HL-60 (cell line): Measurements from ENCODE around the gene S100A6.

Experiments
- DNase-seq, 2 experiments: peaks; one replicate each; pipeline ENCODE4 v3.0.0-alpha.2; 2010 to 2020; ENCODE audit warnings: low read depth in 1 of 2, low spot score in 1 of 2
- H3K27ac ChIP-seq: fragments of 250-450 bp; sonication (Bioruptor Pico); replicated peaks from 2 replicates; pipeline ENCODE4 v1.5.1; 2020; ENCODE audit warnings: mild to moderate bottlenecking, moderate library complexity
- H3K27me3 ChIP-seq: fragments of 250-450 bp; sonication (Bioruptor Pico); 2 replicates; pipeline ENCODE4 v1.5.1; 2021; ENCODE audit warnings: mild to moderate bottlenecking, moderate library complexity; ENCODE audit not compliant: insufficient read depth, poor library complexity, severe bottlenecking
- H3K4me3 ChIP-seq: replicated peaks from 2 replicates; pipeline ENCODE4 v1.5.1; 2011; ENCODE audit warnings: mild to moderate bottlenecking, control low read depth, low read length; ENCODE audit not compliant: insufficient read depth
- CTCF ChIP-seq: IDR thresholded peaks from one replicate; pipeline ENCODE4 v1.5.1; 2011; ENCODE audit warnings: low read length, control low read depth, inconsistent platforms; ENCODE audit not compliant: insufficient read depth
- GABPA ChIP-seq: IDR thresholded peaks from 2 replicates; pipeline ENCODE4 v1.6.1; 2012; ENCODE audit warnings: low read depth
- POLR2AphosphoS5 ChIP-seq: IDR thresholded peaks from 2 replicates; pipeline ENCODE4 v1.6.1; 2012; ENCODE audit warnings: low read depth
- SPI1 ChIP-seq: IDR thresholded peaks from 2 replicates; pipeline ENCODE4 v1.6.1; 2012; ENCODE audit warnings: low read depth, mild to moderate bottlenecking, borderline replicate concordance
- TF ChIP-seq, protein P1 (sequence below): IDR thresholded peaks from 2 replicates; pipeline ENCODE4 v1.6.1; 2012; ENCODE audit warnings: low read depth; ENCODE audit not compliant: insufficient replicate concordance

Gene S100A6

GRCh38 chr1:153503766-153504165, 32.0 kb downstream of the S100A6 start:
- no peaks in the 10 kb centered on the region for H3K27me3 ChIP-seq
- H3K4me3 ChIP-seq = no peak overlapping the region
- no peak for DNase-seq
- TF ChIP-seq POLR2AphosphoS5 (no peak), SPI1 (no peak), GABPA (no peak), CTCF (no peak)
- TF ChIP-seq, protein P1, sequence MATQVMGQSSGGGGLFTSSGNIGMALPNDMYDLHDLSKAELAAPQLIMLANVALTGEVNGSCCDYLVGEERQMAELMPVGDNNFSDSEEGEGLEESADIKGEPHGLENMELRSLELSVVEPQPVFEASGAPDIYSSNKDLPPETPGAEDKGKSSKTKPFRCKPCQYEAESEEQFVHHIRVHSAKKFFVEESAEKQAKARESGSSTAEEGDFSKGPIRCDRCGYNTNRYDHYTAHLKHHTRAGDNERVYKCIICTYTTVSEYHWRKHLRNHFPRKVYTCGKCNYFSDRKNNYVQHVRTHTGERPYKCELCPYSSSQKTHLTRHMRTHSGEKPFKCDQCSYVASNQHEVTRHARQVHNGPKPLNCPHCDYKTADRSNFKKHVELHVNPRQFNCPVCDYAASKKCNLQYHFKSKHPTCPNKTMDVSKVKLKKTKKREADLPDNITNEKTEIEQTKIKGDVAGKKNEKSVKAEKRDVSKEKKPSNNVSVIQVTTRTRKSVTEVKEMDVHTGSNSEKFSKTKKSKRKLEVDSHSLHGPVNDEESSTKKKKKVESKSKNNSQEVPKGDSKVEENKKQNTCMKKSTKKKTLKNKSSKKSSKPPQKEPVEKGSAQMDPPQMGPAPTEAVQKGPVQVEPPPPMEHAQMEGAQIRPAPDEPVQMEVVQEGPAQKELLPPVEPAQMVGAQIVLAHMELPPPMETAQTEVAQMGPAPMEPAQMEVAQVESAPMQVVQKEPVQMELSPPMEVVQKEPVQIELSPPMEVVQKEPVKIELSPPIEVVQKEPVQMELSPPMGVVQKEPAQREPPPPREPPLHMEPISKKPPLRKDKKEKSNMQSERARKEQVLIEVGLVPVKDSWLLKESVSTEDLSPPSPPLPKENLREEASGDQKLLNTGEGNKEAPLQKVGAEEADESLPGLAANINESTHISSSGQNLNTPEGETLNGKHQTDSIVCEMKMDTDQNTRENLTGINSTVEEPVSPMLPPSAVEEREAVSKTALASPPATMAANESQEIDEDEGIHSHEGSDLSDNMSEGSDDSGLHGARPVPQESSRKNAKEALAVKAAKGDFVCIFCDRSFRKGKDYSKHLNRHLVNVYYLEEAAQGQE = no peak
- H3K27ac ChIP-seq = no peak overlapping the region

DNA sequence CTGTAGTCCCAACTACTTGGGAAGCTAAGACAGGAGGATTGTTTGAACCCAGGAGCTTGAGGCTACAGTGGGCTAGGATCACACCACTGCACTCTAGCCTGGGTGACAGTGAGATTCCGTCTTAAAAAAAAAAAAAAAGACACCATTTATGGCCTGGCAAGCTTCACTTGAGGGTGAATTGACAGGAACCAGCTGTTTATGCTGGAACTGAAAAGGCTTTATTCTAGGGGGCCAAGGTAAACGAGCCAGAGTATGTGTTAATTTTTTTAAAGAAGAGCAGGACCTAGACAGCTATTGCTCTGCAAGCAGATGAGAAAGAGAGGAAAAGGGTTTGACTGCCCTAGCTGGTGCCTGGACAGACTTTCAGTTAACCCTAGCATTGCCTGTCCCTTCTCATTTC, 37.0 kb downstream of the S100A6 start:
- peaks cover 2% of the 10 kb centered on the region for H3K27me3 ChIP-seq
- DNase-seq = no peak

GRCh38 chr1:153495536-153495935, 40.3 kb downstream of the S100A6 start:
- Histone ChIP-seq H3K4me3 (no peak overlapping the region), H3K27ac (no peak overlapping the region), H3K27me3 (peaks cover 2% of the 10 kb centered on the region)
- TF ChIP-seq GABPA = no peak
- no peak for TF ChIP-seq CTCF
- TF ChIP-seq, protein P1 = no peak
- TF ChIP-seq POLR2AphosphoS5 = no peak
- TF ChIP-seq SPI1 = no peak
- no peak for DNase-seq

More for the DNA sequence above, 37.0 kb downstream of the S100A6 start:
- TF ChIP-seq GABPA (no peak), CTCF (no peak), SPI1 (no peak), POLR2AphosphoS5 (no peak)
- TF ChIP-seq, protein P1 = no peak
- Histone ChIP-seq H3K4me3 (no peak overlapping the region), H3K27ac (no peak overlapping the region)
